Gastrocnemius medialis (tissue), 4 donors: ENCODE results near the gene CLMN.

Source experiments
- CTCF ChIP-seq, 5 experiments: fragments of 450-650 bp in 3 of 5; fragments of 200-600 bp in 2 of 5; sonication (generic) in 2 of 5; IDR thresholded peaks in 4 of 5; conservative IDR thresholded peaks in 1 of 5; 1 replicate in 4 of 5; 2 replicates in 1 of 5; pipeline ENCODE4 v1.5.1; 2016 to 2019; ENCODE audit warnings: antibody characterized with exemption in 5 of 5, mild to moderate bottlenecking in 3 of 5, moderate library complexity in 3 of 5
- POLR2A ChIP-seq, 2 donors: fragments of 450-650 bp; IDR thresholded peaks; one replicate each; pipeline ENCODE4 v1.6.1; 2017; ENCODE audit warnings: antibody characterized with exemption in 2 of 2, mild to moderate bottlenecking in 2 of 2, moderate library complexity in 2 of 2

- no peak for TF ChIP-seq CTCF (IDR thresholded peaks at IDR 0.05 in 4 of 5, conservative IDR thresholded peaks at IDR 0.05 in 1 of 5)
- no peak for TF ChIP-seq POLR2A (IDR thresholded peaks at IDR 0.05)
Measured at GRCh38 chr14:95290871-95291431, 28.8 kb downstream of the CLMN start.
